Suprapubic skin (tissue), 4 donors: ENCODE results near the gene RSF1. TPM values are rescaled to one million over a fixed set of nuclear protein-coding genes. Genes with fewer than 3 reads are reported as not detected.

Experiments used
- DNase-seq, 2 donors: peaks; one replicate each; pipeline ENCODE4 v3.0.0-alpha.2; 2019; ENCODE audit warnings: low spot score in 2 of 2
- H3K27ac ChIP-seq: fragments of 200-600 bp; sonication (generic); one replicate; pipeline ENCODE4 v1.5.1; 2019
- H3K27me3 ChIP-seq: fragments of 200-600 bp; sonication (generic); one replicate; pipeline ENCODE4 v1.5.1; 2019
- H3K36me3 ChIP-seq: fragments of 200-600 bp; sonication (generic); one replicate; pipeline ENCODE4 v1.5.1; 2019
- H3K4me1 ChIP-seq: fragments of 200-600 bp; sonication (generic); one replicate; pipeline ENCODE4 v1.5.1; 2019
- H3K4me3 ChIP-seq: fragments of 200-600 bp; sonication (generic); one replicate; pipeline ENCODE4 v1.5.1; 2019; ENCODE audit warnings: mild to moderate bottlenecking
- H3K9me3 ChIP-seq: fragments of 200-600 bp; sonication (generic); one replicate; pipeline ENCODE4 v1.5.1; 2019
- EP300 ChIP-seq: sonication (generic); formaldehyde crosslinking; IDR thresholded peaks from one replicate; pipeline ENCODE4 v1.6.1; 2017; ENCODE audit warnings: antibody characterized with exemption
- POLR2A ChIP-seq, 2 donors: fragments of 450-650 bp; IDR thresholded peaks; one replicate each; pipeline ENCODE4 v1.6.1; 2017; ENCODE audit warnings: antibody characterized with exemption in 2 of 2, mild to moderate bottlenecking in 2 of 2, moderate library complexity in 2 of 2
- POLR2AphosphoS5 ChIP-seq, 3 donors: sonication (generic); formaldehyde crosslinking; IDR thresholded peaks; one replicate each; pipeline ENCODE4 v1.6.1; 2017; ENCODE audit warnings: antibody characterized with exemption in 3 of 3
- WGBS: methylation state at CpG from one replicate; pipeline ENCODE4 v1.1.5; 2018; 5-methylcytosine and 5-hydroxymethylcytosine counted together
- total RNA-seq, 4 donors: library from RNA; depleted of rRNA; stranded (reverse); fragments of >200 nt; gene quantifications; one replicate each; pipeline ENCODE4 v1.1.0, GENCODE V29; 2016
- TF ChIP-seq, protein P1 (sequence below), 2 donors: fragments of 200-600 bp in 1 of 2; fragments of 450-650 bp in 1 of 2; sonication (generic) in 1 of 2; IDR thresholded peaks; one replicate each; pipeline ENCODE4 v1.5.1; 2016 to 2019; ENCODE audit warnings: antibody characterized with exemption in 2 of 2, mild to moderate bottlenecking in 1 of 2, moderate library complexity in 1 of 2

RSF1 gene
- total RNA-seq, 4 donors from 2014 or later: 27.5 to 121 (median 45.5) TPM

DNA sequence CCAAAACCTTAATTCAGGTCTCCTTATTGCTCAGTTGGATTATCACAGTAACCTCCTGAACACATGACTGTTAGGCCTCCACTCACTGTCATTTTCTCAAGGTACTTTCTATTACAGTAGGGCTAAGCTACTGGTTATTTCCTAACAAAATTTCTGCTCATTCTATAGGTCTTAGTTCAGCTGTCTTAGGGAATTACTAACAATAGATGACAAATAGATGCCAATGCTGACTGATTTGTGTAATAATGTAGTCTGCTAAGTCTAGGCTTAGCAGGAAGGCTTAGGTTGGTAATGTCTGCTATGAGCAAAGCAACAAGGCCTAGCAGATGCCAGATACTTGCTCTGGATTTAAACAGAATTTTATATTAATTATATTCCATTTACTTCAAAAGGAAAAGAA is 58.1 kb downstream of the RSF1 start:
- H3K27me3 ChIP-seq: no peaks in the 10 kb centered on the region
- H3K36me3 ChIP-seq: peaks cover 32% of the 10 kb centered on the region
- H3K9me3 ChIP-seq: no peaks in the 10 kb centered on the region
- no peak for DNase-seq
- no peaks in the 10 kb centered on the region for H3K4me1 ChIP-seq
- TF ChIP-seq, protein P1, sequence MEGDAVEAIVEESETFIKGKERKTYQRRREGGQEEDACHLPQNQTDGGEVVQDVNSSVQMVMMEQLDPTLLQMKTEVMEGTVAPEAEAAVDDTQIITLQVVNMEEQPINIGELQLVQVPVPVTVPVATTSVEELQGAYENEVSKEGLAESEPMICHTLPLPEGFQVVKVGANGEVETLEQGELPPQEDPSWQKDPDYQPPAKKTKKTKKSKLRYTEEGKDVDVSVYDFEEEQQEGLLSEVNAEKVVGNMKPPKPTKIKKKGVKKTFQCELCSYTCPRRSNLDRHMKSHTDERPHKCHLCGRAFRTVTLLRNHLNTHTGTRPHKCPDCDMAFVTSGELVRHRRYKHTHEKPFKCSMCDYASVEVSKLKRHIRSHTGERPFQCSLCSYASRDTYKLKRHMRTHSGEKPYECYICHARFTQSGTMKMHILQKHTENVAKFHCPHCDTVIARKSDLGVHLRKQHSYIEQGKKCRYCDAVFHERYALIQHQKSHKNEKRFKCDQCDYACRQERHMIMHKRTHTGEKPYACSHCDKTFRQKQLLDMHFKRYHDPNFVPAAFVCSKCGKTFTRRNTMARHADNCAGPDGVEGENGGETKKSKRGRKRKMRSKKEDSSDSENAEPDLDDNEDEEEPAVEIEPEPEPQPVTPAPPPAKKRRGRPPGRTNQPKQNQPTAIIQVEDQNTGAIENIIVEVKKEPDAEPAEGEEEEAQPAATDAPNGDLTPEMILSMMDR (IDR thresholded peaks at IDR 0.05): no peak
- no peak for TF ChIP-seq POLR2AphosphoS5 (IDR thresholded peaks at IDR 0.05)
- TF ChIP-seq POLR2A (IDR thresholded peaks at IDR 0.05): no peak
- no peak for TF ChIP-seq EP300
- no peak overlapping the region for H3K27ac ChIP-seq
- no peak overlapping the region for H3K4me3 ChIP-seq

DNA sequence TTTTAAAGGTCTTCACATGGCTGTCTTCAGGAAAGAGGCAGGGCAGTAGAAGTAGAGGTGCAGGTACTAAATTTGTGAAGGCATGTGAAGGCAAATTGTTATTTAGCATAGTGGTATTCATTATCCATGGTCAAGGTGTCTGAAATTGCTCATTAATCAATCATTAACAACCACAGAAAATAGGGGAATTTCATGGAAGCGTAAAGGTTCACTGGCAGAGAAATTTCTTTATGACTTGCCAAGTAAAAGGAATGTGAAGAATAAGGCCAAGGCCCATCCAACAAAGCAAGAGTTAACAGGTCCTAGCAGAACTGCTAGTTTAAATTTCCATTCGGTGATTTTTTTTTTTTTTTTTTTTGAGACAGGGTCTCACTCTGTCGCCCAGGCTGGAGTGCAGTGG is 59.0 kb downstream of the RSF1 start:
- Histone ChIP-seq H3K27me3 (no peaks in the 10 kb centered on the region), H3K4me3 (no peak overlapping the region), H3K9me3 (no peaks in the 10 kb centered on the region), H3K4me1 (no peaks in the 10 kb centered on the region), H3K27ac (no peak overlapping the region), H3K36me3 (peaks cover 32% of the 10 kb centered on the region)
- WGBS: 59% methylated on average over 3 of the region's 3 CpGs
- DNase-seq: no peak
- TF ChIP-seq POLR2AphosphoS5 (IDR thresholded peaks at IDR 0.05) (no peak), POLR2A (IDR thresholded peaks at IDR 0.05) (no peak), EP300 (no peak)
- TF ChIP-seq, protein P1 (IDR thresholded peaks at IDR 0.05): no peak

DNA sequence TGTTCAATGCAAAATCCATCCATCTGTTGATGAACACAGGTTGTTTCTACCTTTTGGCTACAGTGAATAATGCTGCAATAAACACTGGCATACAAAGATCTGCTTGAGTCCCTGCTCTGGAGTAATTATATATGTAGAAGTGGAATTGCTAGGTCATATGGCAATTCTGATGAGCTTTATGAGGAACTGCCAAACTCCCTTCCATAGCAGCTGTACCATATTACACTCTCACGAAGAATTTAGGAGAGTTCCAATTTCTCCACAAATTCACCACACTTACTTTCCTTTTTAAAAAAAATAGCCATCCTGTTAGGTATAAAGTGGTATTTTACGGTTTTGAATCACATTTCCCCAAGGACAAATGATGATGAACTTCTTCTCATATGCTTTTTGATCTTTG is 62.2 kb downstream of the RSF1 start:
- H3K27me3 ChIP-seq: no peaks in the 10 kb centered on the region
- peaks cover 34% of the 10 kb centered on the region for H3K36me3 ChIP-seq
- H3K27ac ChIP-seq: no peak overlapping the region
- H3K9me3 ChIP-seq: no peaks in the 10 kb centered on the region
- H3K4me3 ChIP-seq: no peak overlapping the region
- TF ChIP-seq POLR2AphosphoS5 (IDR thresholded peaks at IDR 0.05) (no peak), EP300 (no peak), POLR2A (IDR thresholded peaks at IDR 0.05) (no peak)
- TF ChIP-seq, protein P1 (IDR thresholded peaks at IDR 0.05): no peak
- H3K4me1 ChIP-seq: no peaks in the 10 kb centered on the region
- no peak for DNase-seq
- 85% methylated on average over 2 of the region's 2 CpGs for WGBS

DNA sequence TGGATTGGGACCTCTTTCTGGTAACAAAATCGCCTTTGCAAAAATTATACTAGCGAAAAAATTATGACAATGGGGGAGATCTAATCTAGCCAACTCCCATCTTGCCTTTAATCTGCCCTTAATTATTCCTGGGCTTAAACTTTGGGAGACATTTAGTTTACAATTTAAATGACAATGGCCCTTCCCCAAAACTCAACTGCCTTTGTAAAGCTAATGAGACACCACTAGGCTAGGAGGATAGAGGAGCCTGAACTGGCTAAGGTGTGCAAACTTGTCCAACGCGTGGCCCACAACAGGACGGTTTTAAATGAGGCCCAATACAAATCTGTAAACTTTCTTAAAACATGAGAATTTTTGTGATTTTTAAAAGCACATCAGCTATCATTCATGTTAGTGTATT is 67.3 kb downstream of the RSF1 start:
- H3K36me3 ChIP-seq: peaks cover 11% of the 10 kb centered on the region
- H3K4me3 ChIP-seq: no peak overlapping the region
- H3K9me3 ChIP-seq: no peaks in the 10 kb centered on the region
- no peak overlapping the region for H3K27ac ChIP-seq
- WGBS: 93% methylated on average over 5 of the region's 5 CpGs
- TF ChIP-seq POLR2AphosphoS5 (IDR thresholded peaks at IDR 0.05) (no peak), EP300 (no peak), POLR2A (IDR thresholded peaks at IDR 0.05) (no peak)
- TF ChIP-seq, protein P1 (IDR thresholded peaks at IDR 0.05): no peak
- H3K4me1 ChIP-seq: no peaks in the 10 kb centered on the region
- H3K27me3 ChIP-seq: no peaks in the 10 kb centered on the region
- DNase-seq: no peak

DNA sequence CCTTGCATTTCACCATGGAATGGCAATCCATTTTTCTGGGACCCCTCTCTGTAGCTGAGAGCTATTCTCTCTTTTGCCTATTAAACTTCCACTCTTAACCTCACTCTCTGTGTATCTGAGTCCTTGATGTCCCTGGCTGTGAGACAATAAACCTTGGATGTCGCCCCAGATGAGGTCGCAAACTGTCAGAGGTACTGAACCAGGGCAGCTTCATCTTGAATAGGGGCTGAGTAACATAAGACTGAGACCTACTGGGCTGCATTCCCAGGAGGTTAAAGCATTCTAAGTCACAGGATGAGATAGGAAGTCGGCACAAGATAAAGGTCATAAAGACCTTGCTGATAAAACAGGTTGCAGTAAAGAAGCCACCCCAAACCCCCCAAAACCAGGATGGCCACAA is 68.0 kb downstream of the RSF1 start:
- H3K36me3 ChIP-seq: peaks cover 11% of the 10 kb centered on the region
- DNase-seq: no peak
- no peaks in the 10 kb centered on the region for H3K9me3 ChIP-seq
- no peaks in the 10 kb centered on the region for H3K27me3 ChIP-seq
- no peak overlapping the region for H3K27ac ChIP-seq
- no peak overlapping the region for H3K4me3 ChIP-seq
- TF ChIP-seq POLR2AphosphoS5 (IDR thresholded peaks at IDR 0.05) (no peak), POLR2A (IDR thresholded peaks at IDR 0.05) (no peak), EP300 (no peak)
- TF ChIP-seq, protein P1 (IDR thresholded peaks at IDR 0.05): no peak
- WGBS: 67% methylated on average over 3 of the region's 3 CpGs
- no peaks in the 10 kb centered on the region for H3K4me1 ChIP-seq
